Measurements from ENCODE around the gene PTPRF.

DNA sequence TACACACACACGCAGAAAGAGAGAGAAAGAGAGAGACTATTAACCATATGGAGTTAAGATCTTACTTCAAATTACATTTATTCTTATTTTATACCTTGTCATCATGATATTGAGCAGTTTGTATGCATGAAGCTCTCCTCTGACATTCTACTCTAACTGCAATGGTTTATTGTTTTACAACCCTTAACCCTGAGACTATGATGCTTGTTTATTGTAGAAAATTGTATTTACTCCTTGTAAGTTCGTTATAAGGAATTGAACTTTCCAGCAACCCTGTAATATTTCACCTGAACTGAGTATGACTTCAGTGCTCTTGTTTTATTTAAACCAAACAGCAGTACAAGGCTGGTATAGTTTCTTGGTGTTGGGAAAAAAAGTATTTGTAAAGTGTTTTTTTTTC is 18.6 kb upstream of the PTPRF start:
- TF ChIP-seq, protein P1, sequence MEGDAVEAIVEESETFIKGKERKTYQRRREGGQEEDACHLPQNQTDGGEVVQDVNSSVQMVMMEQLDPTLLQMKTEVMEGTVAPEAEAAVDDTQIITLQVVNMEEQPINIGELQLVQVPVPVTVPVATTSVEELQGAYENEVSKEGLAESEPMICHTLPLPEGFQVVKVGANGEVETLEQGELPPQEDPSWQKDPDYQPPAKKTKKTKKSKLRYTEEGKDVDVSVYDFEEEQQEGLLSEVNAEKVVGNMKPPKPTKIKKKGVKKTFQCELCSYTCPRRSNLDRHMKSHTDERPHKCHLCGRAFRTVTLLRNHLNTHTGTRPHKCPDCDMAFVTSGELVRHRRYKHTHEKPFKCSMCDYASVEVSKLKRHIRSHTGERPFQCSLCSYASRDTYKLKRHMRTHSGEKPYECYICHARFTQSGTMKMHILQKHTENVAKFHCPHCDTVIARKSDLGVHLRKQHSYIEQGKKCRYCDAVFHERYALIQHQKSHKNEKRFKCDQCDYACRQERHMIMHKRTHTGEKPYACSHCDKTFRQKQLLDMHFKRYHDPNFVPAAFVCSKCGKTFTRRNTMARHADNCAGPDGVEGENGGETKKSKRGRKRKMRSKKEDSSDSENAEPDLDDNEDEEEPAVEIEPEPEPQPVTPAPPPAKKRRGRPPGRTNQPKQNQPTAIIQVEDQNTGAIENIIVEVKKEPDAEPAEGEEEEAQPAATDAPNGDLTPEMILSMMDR (IDR thresholded peaks at IDR 0.05), result no peak
- no peak for TF ChIP-seq POLR2A (IDR thresholded peaks at IDR 0.05)

Measured in esophagus squamous epithelium (tissue), 4 donors.